Measurements from ENCODE around the gene TRIM42.

The TRIM42 gene

GRCh38 chr3:140630866-140631265 lies 47.0 kb upstream of the TRIM42 start:
- TF ChIP-seq REST (IDR thresholded peaks at IDR 0.05; ENCODE audit: insufficient read depth in 1 of 2, low read depth in 2 of 2, low read length in 2 of 2) (no peak), FOXP2 (optimal IDR thresholded peaks at IDR 0.05; ENCODE audit: borderline replicate concordance, extremely low read depth, extremely low read length, insufficient read depth) (no peak), POLR2AphosphoS5 (IDR thresholded peaks at IDR 0.05; ENCODE audit: low read depth, low read length) (no peak), SIN3A (IDR thresholded peaks at IDR 0.05; ENCODE audit: borderline replicate concordance, insufficient read depth, low read length) (no peak), TAF1 (IDR thresholded peaks at IDR 0.05; ENCODE audit: borderline replicate concordance, insufficient read depth, low read length) (no peak)

- TF ChIP-seq FOXP2 (optimal IDR thresholded peaks at IDR 0.05; ENCODE audit: borderline replicate concordance, extremely low read depth, extremely low read length, insufficient read depth) (no peak), TAF1 (IDR thresholded peaks at IDR 0.05; ENCODE audit: borderline replicate concordance, insufficient read depth, low read length) (no peak), REST (IDR thresholded peaks at IDR 0.05; ENCODE audit: insufficient read depth in 1 of 2, low read depth in 2 of 2, low read length in 2 of 2) (no peak), POLR2AphosphoS5 (IDR thresholded peaks at IDR 0.05; ENCODE audit: low read depth, low read length) (no peak), SIN3A (IDR thresholded peaks at IDR 0.05; ENCODE audit: borderline replicate concordance, insufficient read depth, low read length) (no peak)
These were observed 42.6 kb upstream of the TRIM42 start for GRCh38 chr3:140635276-140635675.

- TF ChIP-seq POLR2AphosphoS5 (IDR thresholded peaks at IDR 0.05; ENCODE audit: low read depth, low read length) (no peak), FOXP2 (optimal IDR thresholded peaks at IDR 0.05; ENCODE audit: borderline replicate concordance, extremely low read depth, extremely low read length, insufficient read depth) (no peak), TAF1 (IDR thresholded peaks at IDR 0.05; ENCODE audit: borderline replicate concordance, insufficient read depth, low read length) (no peak), SIN3A (IDR thresholded peaks at IDR 0.05; ENCODE audit: borderline replicate concordance, insufficient read depth, low read length) (no peak), REST (IDR thresholded peaks at IDR 0.05; ENCODE audit: insufficient read depth in 1 of 2, low read depth in 2 of 2, low read length in 2 of 2) (no peak)
These were observed 41.3 kb upstream of the TRIM42 start for GRCh38 chr3:140636406-140637138.

- no peak for TF ChIP-seq SIN3A (IDR thresholded peaks at IDR 0.05; ENCODE audit: borderline replicate concordance, insufficient read depth, low read length)
- no peak for TF ChIP-seq FOXP2 (optimal IDR thresholded peaks at IDR 0.05; ENCODE audit: borderline replicate concordance, extremely low read depth, extremely low read length, insufficient read depth)
- no peak for TF ChIP-seq TAF1 (IDR thresholded peaks at IDR 0.05; ENCODE audit: borderline replicate concordance, insufficient read depth, low read length)
- TF ChIP-seq REST (IDR thresholded peaks at IDR 0.05; ENCODE audit: insufficient read depth in 1 of 2, low read depth in 2 of 2, low read length in 2 of 2): no peak
- TF ChIP-seq POLR2AphosphoS5 (IDR thresholded peaks at IDR 0.05; ENCODE audit: low read depth, low read length): no peak
These were observed 26.6 kb upstream of the TRIM42 start for GRCh38 chr3:140651287-140651686.

All from PFSK-1 (cell line).